Vagina (tissue), 2 donors: ENCODE measurements around the gene GSPT1. TPM values are rescaled to one million over a fixed set of nuclear protein-coding genes. Genes with fewer than 3 reads are reported as not detected.
"Not testable (repeated sequence)": the region's sequence is repeated elsewhere in the genome, so short reads cannot be mapped to it uniquely, and the experiment has no call there.

Source experiments
- DNase-seq, 2 donors: peaks; one replicate each; pipeline ENCODE4 v3.0.0-alpha.2; 2017; ENCODE audit errors: extremely low spot score in 2 of 2
- H3K27ac ChIP-seq: fragments of 200-600 bp; sonication (generic); one replicate; pipeline ENCODE4 v1.5.1; 2019
- H3K27me3 ChIP-seq: fragments of 200-600 bp; sonication (generic); one replicate; pipeline ENCODE4 v1.5.1; 2019
- H3K36me3 ChIP-seq, 2 donors: fragments of 200-600 bp; sonication (generic); one replicate each; pipeline ENCODE4 v1.5.1; 2017 to 2019
- H3K4me1 ChIP-seq: fragments of 200-600 bp; sonication (generic); one replicate; pipeline ENCODE4 v1.5.1; 2019
- H3K4me3 ChIP-seq, 2 donors: fragments of 200-600 bp; sonication (generic); 1 replicate in 1 of 2; 2 replicates in 1 of 2; pipeline ENCODE4 v1.5.1; 2016 to 2019
- H3K9me3 ChIP-seq: fragments of 200-600 bp; sonication (generic); one replicate; pipeline ENCODE4 v1.5.1; 2019
- POLR2A ChIP-seq, 2 donors: fragments of 450-650 bp; IDR thresholded peaks; one replicate each; pipeline ENCODE4 v1.6.1; 2017; ENCODE audit warnings: antibody characterized with exemption in 2 of 2, mild to moderate bottlenecking in 2 of 2, moderate library complexity in 2 of 2
- POLR2AphosphoS5 ChIP-seq, 2 donors: sonication (generic); formaldehyde crosslinking; IDR thresholded peaks; one replicate each; pipeline ENCODE4 v1.9.0; 2017; ENCODE audit warnings: antibody characterized with exemption in 2 of 2, mild to moderate bottlenecking in 2 of 2, low read depth in 1 of 2; ENCODE audit not compliant: insufficient read depth in 1 of 2
- intact Hi-C: fragments of 100-400 bp; cut with DNase I; formaldehyde crosslinking; loops from one replicate; pipeline ENCODE4 v1.15.1; 2023
- total RNA-seq: library from RNA; depleted of rRNA; stranded (reverse); fragments of >200 nt; gene quantifications from one replicate; pipeline ENCODE4 v1.2.3, GENCODE V29; 2016
- TF ChIP-seq, protein P1 (sequence below), 3 experiments: fragments of 450-650 bp in 2 of 3; fragments of 200-600 bp in 1 of 3; sonication (generic) in 1 of 3; IDR thresholded peaks; one replicate each; pipeline ENCODE4 v1.5.1; 2017 to 2019; ENCODE audit warnings: antibody characterized with exemption in 3 of 3, mild to moderate bottlenecking in 2 of 3, moderate library complexity in 2 of 3

Gene GSPT1
- total RNA-seq: 56.0 TPM

DNA sequence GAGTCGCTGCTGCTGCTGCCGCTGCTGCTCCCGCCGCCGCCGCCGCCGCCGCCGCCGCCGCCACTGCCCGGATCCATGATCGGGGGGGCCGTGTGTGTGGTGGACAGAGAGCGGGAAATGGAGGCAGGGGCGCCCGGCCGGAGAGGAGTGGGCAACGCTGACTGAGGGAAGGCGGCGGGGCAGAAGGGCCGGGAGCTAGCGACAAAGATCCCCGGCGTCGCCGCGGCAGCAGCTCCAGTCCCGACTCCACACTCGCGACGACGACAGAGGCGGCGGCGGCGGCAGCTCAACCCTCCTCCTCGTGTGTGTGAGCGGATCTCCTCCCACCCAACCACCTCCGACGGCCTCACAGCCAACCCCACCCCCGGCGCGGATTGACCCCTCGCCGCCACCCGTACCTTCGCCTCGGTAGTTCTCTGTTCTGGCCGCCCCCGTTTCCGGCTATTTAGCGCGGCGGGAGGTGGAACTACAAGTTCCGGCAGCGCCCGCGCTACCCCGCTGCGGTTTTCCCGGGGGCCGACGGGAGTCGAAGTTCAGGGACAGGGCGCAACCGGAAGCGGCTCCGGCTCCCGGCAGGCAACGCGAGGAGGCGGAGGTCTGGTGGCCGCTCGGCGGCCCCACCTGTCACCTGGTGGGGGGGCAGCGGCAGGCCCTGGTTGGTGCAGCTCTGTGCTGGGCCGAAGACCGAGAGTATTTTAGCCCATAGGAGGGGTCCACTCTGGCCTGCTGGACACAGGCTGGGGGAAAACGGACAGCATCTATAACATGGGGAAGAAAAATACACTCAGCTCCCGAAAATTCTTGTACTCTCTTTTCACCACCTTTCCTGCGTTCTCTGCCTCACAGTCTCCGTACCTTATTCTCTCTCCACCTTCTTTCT is at the start of gene GSPT1:
TSS of gene GSPT1 (minus strand) at position 313 of the 880 bp plus-strand sequence. CDS start at position 77, 236 bp downstream.
- H3K4me3 ChIP-seq: peak within 1 kb of the TSS; percentile 74 to 86
- intact Hi-C loops: loop anchor here (10.0 kb wide), 1 partner anchor 61 kb away; the partner anchor contains the start of gene RSL1D1
- peak; percentile 99 for DNase-seq
- H3K27ac ChIP-seq: peak within 1 kb of the TSS; percentile 91
- H3K9me3 ChIP-seq: no peaks in the 10 kb centered on the region
- no peaks in the 10 kb centered on the region for H3K27me3 ChIP-seq
- H3K36me3 ChIP-seq: no peaks in the 10 kb centered on the region
- TF ChIP-seq POLR2A (IDR thresholded peaks at IDR 0.05): peak in 1 of 2 donors; percentile 94
- TF ChIP-seq, protein P1, sequence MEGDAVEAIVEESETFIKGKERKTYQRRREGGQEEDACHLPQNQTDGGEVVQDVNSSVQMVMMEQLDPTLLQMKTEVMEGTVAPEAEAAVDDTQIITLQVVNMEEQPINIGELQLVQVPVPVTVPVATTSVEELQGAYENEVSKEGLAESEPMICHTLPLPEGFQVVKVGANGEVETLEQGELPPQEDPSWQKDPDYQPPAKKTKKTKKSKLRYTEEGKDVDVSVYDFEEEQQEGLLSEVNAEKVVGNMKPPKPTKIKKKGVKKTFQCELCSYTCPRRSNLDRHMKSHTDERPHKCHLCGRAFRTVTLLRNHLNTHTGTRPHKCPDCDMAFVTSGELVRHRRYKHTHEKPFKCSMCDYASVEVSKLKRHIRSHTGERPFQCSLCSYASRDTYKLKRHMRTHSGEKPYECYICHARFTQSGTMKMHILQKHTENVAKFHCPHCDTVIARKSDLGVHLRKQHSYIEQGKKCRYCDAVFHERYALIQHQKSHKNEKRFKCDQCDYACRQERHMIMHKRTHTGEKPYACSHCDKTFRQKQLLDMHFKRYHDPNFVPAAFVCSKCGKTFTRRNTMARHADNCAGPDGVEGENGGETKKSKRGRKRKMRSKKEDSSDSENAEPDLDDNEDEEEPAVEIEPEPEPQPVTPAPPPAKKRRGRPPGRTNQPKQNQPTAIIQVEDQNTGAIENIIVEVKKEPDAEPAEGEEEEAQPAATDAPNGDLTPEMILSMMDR (IDR thresholded peaks at IDR 0.05): peak in 1 of 3 experiments; percentile 3
- peak; percentile 97 to 98 for TF ChIP-seq POLR2AphosphoS5 (IDR thresholded peaks at IDR 0.05; ENCODE audit: insufficient read depth in 1 of 2, low read depth in 1 of 2)
- H3K4me1 ChIP-seq: peaks cover 44% of the 10 kb centered on the region

DNA sequence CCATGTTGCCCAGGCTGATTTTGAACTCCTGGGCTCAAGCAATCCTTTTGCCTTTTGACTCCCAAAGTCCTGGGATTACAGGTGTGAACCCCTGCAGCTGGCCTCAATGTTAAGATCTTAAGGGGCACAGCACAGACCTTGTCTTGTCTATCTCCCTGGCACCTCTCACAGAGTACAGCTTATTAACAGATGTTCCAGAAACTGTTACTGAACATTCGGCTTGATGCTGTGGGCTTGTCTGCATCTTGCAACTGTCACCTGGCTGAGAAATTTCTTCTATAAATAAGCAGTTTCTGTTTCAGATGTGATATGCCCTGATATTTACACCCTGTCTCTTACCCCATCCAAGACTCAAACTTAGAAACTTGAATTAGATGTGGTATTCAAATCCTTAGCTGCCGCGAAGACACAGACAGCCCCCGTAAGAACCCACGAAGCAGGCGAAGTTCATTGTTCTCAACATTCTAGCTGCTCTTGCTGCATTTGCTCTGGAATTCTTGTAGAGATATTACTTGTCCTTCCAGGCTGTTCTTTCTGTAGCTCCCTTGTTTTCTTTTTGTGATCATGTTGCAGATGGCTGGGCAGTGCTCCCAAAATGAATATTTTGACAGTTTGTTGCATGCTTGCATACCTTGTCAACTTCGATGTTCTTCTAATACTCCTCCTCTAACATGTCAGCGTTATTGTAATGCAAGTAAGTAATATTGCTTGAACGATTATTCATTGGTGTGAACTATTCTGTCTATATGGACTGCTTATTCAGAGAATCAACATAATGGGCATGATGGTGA is 49.2 kb upstream of the GSPT1 start, which contains the start of gene TNFRSF17:
TSS of gene TNFRSF17 (plus strand) at position 450 of the 791 bp plus-strand sequence. CDS start at position 565, 115 bp downstream.
- no peak for DNase-seq
- intact Hi-C loops: loop anchor here (10.0 kb wide), 1 partner anchor 1110 kb away; no protein-coding TSS in a partner anchor
- no peak within 1 kb of the TSS for H3K27ac ChIP-seq

DNA sequence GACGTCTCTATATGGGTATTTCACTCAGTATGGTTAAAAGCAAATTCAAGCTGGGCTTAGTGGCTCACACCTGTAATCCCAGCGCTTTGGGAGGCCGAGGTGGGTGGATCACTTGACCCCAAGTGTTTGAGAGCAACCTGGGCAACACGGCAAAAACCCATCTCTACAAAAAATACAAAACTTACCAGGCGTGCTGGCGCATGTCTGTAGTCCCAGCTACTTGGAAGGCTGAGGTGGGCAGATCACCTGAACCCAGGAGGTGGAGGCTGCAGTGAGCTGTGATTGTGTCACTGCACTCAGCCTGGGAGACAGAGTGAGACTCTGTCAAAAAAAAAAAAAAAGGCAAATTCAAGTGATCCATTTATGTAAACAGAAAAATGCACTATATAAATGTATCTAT is 48.0 kb upstream of the GSPT1 start:
- intact Hi-C loops: loop anchor here (10.0 kb wide), 1 partner anchor 1109 kb away; no protein-coding TSS in a partner anchor
- H3K27me3 ChIP-seq: no peaks in the 10 kb centered on the region
- no peaks in the 10 kb centered on the region for H3K9me3 ChIP-seq
- no peaks in the 10 kb centered on the region for H3K36me3 ChIP-seq
- no peak for DNase-seq
- no peaks in the 10 kb centered on the region for H3K4me1 ChIP-seq
- no peak overlapping the region for H3K4me3 ChIP-seq
- TF ChIP-seq POLR2AphosphoS5 (IDR thresholded peaks at IDR 0.05; ENCODE audit: insufficient read depth in 1 of 2, low read depth in 1 of 2) (no peak), POLR2A (IDR thresholded peaks at IDR 0.05) (no peak)
- TF ChIP-seq, protein P1 (IDR thresholded peaks at IDR 0.05): no peak
- no peak overlapping the region for H3K27ac ChIP-seq

More for the DNA sequence above, 49.2 kb upstream of the GSPT1 start, which contains the start of gene TNFRSF17:
- no peaks in the 10 kb centered on the region for H3K4me1 ChIP-seq
- no peaks in the 10 kb centered on the region for H3K27me3 ChIP-seq
- H3K4me3 ChIP-seq: no peak within 1 kb of the TSS
- no peaks in the 10 kb centered on the region for H3K36me3 ChIP-seq
- TF ChIP-seq, protein P1 (IDR thresholded peaks at IDR 0.05): no peak
- no peak for TF ChIP-seq POLR2A (IDR thresholded peaks at IDR 0.05)
- no peak for TF ChIP-seq POLR2AphosphoS5 (IDR thresholded peaks at IDR 0.05; ENCODE audit: insufficient read depth in 1 of 2, low read depth in 1 of 2)
- no peaks in the 10 kb centered on the region for H3K9me3 ChIP-seq

DNA sequence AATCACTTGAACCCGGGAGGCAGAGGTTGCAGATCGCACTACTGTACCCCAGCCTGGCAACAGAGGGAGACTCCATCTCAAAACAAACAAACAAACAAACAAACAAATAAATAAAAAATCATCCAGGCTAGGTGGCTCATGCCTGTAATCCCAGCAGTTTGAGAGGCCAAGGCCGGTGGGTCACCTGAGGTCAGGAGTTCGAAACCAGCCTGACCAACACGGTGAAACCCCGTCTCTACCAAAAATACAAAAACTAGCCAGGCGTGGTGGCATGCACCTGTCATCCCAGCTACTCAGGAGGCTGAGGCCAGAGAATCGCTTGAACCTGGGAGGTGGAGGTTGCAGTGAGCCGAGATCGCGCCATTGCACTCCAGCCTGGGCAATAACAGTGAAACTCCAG is 47.2 kb upstream of the GSPT1 start:
- not testable (repeated sequence) for H3K9me3 ChIP-seq, H3K4me1 ChIP-seq, DNase-seq, H3K36me3 ChIP-seq, H3K27ac ChIP-seq, H3K27me3 ChIP-seq, H3K4me3 ChIP-seq
- intact Hi-C loops: loop anchor here (10.0 kb wide), 1 partner anchor 1108 kb away; no protein-coding TSS in a partner anchor

DNA sequence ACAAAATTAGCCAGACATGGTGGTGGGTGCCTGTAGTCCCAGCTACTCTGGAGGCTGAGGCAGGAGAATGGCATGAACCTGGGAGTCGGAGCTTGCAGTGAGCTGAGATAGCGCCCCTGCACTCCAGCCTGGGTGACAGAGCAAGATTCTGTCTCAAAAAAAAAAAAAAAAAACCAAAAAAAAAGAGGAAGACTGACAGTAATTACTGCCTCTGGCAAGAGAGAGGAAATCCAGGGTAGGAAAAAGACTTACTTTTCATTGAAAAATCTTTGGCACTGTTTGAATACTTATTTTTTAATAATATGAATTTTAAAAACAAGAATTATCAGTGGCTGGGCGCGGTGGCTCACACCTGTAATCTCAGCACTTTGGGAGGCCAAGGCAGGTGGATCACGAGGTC is 46.7 kb upstream of the GSPT1 start:
- intact Hi-C loops: loop anchor here (10.0 kb wide), 1 partner anchor 1108 kb away; no protein-coding TSS in a partner anchor
- not testable (repeated sequence) for H3K4me1 ChIP-seq, DNase-seq, H3K27me3 ChIP-seq, H3K27ac ChIP-seq, H3K4me3 ChIP-seq, H3K36me3 ChIP-seq, H3K9me3 ChIP-seq
